B cell (primary cell): ENCODE results near the gene PHACTR2.

Experiments
- CTCF ChIP-seq: fragments of 200-600 bp; IDR thresholded peaks from one replicate; pipeline ENCODE4 v1.8.0; 2022; ENCODE audit warnings: antibody characterized with exemption, mild to moderate bottlenecking
- EZH2 ChIP-seq: IDR thresholded peaks from 2 replicates; pipeline ENCODE4 v1.6.1; 2012; ENCODE audit warnings: borderline replicate concordance, low read depth, mild to moderate bottlenecking, moderate library complexity, low read length; ENCODE audit not compliant: insufficient read depth, poor library complexity, severe bottlenecking

GRCh38 chr6:143699430-143699825 lies 21.7 kb downstream of the PHACTR2 start:
- no peak for TF ChIP-seq CTCF
- TF ChIP-seq EZH2: no peak
